Gastroesophageal sphincter (tissue), 3 donors: ENCODE data around the gene PDGFB.
"Not testable (repeated sequence)": the region's sequence is repeated elsewhere in the genome, so short reads cannot be mapped to it uniquely, and the experiment has no call there.

Experiments used
- EP300 ChIP-seq: sonication (generic); formaldehyde crosslinking; IDR thresholded peaks from one replicate; pipeline ENCODE4 v1.6.1; 2017; ENCODE audit warnings: antibody characterized with exemption, mild to moderate bottlenecking
- POLR2A ChIP-seq, 2 donors: fragments of 450-650 bp; IDR thresholded peaks; one replicate each; pipeline ENCODE4 v1.6.1; 2017; ENCODE audit warnings: antibody characterized with exemption in 2 of 2, mild to moderate bottlenecking in 2 of 2, moderate library complexity in 1 of 2
- POLR2AphosphoS5 ChIP-seq: sonication (generic); formaldehyde crosslinking; IDR thresholded peaks from one replicate; pipeline ENCODE4 v1.6.1; 2017; ENCODE audit warnings: antibody characterized with exemption
- TF ChIP-seq, protein P1 (sequence below), 4 experiments: fragments of 200-600 bp in 2 of 4; fragments of 450-650 bp in 2 of 4; sonication (generic) in 1 of 4; IDR thresholded peaks; one replicate each; pipeline ENCODE4 v1.5.1; 2017 to 2019; ENCODE audit warnings: antibody characterized with exemption in 4 of 4, mild to moderate bottlenecking in 2 of 4, moderate library complexity in 2 of 4

DNA sequence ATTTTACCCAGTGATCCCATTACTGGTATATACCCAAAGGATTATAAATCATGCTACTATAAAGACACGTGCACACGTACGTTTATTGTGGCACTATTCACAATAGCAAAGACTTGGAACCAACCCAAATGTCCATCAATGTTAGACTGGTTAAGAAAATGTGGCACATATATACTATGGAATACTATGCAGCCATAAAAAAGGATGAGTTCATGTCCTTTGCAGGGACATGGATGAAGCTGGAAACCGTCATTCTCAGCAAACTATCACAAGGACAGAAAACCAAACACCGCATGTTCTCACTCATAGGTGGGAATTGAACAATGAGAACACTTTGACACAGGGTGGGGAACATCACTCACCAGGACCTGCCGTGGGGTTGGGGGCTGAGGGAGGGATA lies 26.4 kb downstream of the PDGFB start:
- TF ChIP-seq, protein P1, sequence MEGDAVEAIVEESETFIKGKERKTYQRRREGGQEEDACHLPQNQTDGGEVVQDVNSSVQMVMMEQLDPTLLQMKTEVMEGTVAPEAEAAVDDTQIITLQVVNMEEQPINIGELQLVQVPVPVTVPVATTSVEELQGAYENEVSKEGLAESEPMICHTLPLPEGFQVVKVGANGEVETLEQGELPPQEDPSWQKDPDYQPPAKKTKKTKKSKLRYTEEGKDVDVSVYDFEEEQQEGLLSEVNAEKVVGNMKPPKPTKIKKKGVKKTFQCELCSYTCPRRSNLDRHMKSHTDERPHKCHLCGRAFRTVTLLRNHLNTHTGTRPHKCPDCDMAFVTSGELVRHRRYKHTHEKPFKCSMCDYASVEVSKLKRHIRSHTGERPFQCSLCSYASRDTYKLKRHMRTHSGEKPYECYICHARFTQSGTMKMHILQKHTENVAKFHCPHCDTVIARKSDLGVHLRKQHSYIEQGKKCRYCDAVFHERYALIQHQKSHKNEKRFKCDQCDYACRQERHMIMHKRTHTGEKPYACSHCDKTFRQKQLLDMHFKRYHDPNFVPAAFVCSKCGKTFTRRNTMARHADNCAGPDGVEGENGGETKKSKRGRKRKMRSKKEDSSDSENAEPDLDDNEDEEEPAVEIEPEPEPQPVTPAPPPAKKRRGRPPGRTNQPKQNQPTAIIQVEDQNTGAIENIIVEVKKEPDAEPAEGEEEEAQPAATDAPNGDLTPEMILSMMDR (IDR thresholded peaks at IDR 0.05): not testable (repeated sequence)
- TF ChIP-seq EP300; POLR2A (IDR thresholded peaks at IDR 0.05); POLR2AphosphoS5: not testable (repeated sequence)
